Thymus (tissue), 11 donors: ENCODE results near the gene NIPAL1. TPM values are rescaled to one million over a fixed set of nuclear protein-coding genes. Genes with fewer than 3 reads are reported as not detected.

Experiments
- DNase-seq, 9 donors: peaks; one replicate each; pipeline ENCODE4 v3.0.0-alpha.2; 2013; ENCODE audit warnings: low spot score in 9 of 9, low read depth in 6 of 9, missing footprints in 1 of 9
- H3K27ac ChIP-seq, 2 donors: one replicate each; pipeline ENCODE4 v1.5.1; 2013; ENCODE audit warnings: control low read depth in 1 of 2, low read depth in 1 of 2, low read length in 1 of 2, mild to moderate bottlenecking in 1 of 2, moderate library complexity in 1 of 2
- H3K27me3 ChIP-seq, 2 donors: one replicate each; pipeline ENCODE4 v1.5.1; 2013; ENCODE audit warnings: low read length in 1 of 2; ENCODE audit not compliant: control insufficient read depth in 2 of 2, insufficient read depth in 1 of 2
- H3K36me3 ChIP-seq, 2 donors: one replicate each; pipeline ENCODE4 v1.5.1; 2013; ENCODE audit warnings: low read length in 1 of 2, mild to moderate bottlenecking in 1 of 2, moderate library complexity in 1 of 2; ENCODE audit not compliant: control insufficient read depth in 2 of 2, insufficient read depth in 2 of 2
- H3K4me1 ChIP-seq, 2 donors: one replicate each; pipeline ENCODE4 v1.5.1; 2013; ENCODE audit warnings: low read length in 2 of 2; ENCODE audit not compliant: control insufficient read depth in 2 of 2, insufficient read depth in 2 of 2
- H3K4me3 ChIP-seq, 2 donors: one replicate each; pipeline ENCODE4 v1.5.1; 2013; ENCODE audit warnings: low read length in 2 of 2, control low read depth in 1 of 2, mild to moderate bottlenecking in 1 of 2
- H3K9me3 ChIP-seq, 2 donors: one replicate each; pipeline ENCODE4 v1.5.1; 2013; ENCODE audit warnings: low read length in 1 of 2, mild to moderate bottlenecking in 1 of 2; ENCODE audit not compliant: control insufficient read depth in 2 of 2, insufficient read depth in 1 of 2
- WGBS: extraction: QIAGEN DNeasy Blood & Tissue Kit; methylation state at CpG from one replicate; pipeline ENCODE4 v1.1.7; 2013; 5-methylcytosine and 5-hydroxymethylcytosine counted together
- polyA plus RNA-seq: library from polyadenylated mRNA; stranded (reverse); fragments of 200-250 nt; gene quantifications from one replicate; pipeline ENCODE4 v1.2.3, GENCODE V29; 2013
- total RNA-seq: library from RNA; stranded (reverse); fragments of 120-200 nt; gene quantifications from one replicate; pipeline ENCODE4 v1.2.4, GENCODE V29; 2013
- donor health status: healthy.

The NIPAL1 gene
- total and polyA plus RNA-seq, 2 donors, result 0.47 to 0.73 TPM

- Histone ChIP-seq H3K27ac (no peak overlapping the region), H3K4me1 (peaks cover 0 to 4% of the 10 kb centered on the region in 2 donors), H3K36me3 (no peaks in the 10 kb centered on the region), H3K27me3 (no peaks in the 10 kb centered on the region), H3K9me3 (no peaks in the 10 kb centered on the region), H3K4me3 (no peak overlapping the region)
- DNase-seq, result no peak
Observed at GRCh38 chr4:48032721-48033120, 16.1 kb downstream of the NIPAL1 start.

GRCh38 chr4:48033412-48033811 lies 16.8 kb downstream of the NIPAL1 start:
- no peak for DNase-seq
- no peaks in the 10 kb centered on the region for H3K36me3 ChIP-seq
- H3K4me3 ChIP-seq, result no peak overlapping the region
- H3K27me3 ChIP-seq, result no peaks in the 10 kb centered on the region
- H3K27ac ChIP-seq, result no peak overlapping the region
- no peaks in the 10 kb centered on the region for H3K9me3 ChIP-seq
- peaks cover 0 to 4% of the 10 kb centered on the region in 2 donors for H3K4me1 ChIP-seq

GRCh38 chr4:48033825-48034413 lies 17.3 kb downstream of the NIPAL1 start:
- 94% methylated on average over 1 of the region's 1 CpG for WGBS
- Histone ChIP-seq H3K4me3 (no peak overlapping the region), H3K9me3 (no peaks in the 10 kb centered on the region), H3K27me3 (no peaks in the 10 kb centered on the region), H3K36me3 (no peaks in the 10 kb centered on the region), H3K4me1 (peaks cover 0 to 4% of the 10 kb centered on the region in 2 donors), H3K27ac (no peak overlapping the region)
- DNase-seq, result peak in 3 of 9 donors; percentile 24 to 57 (median 55)

GRCh38 chr4:48035952-48036351 lies 19.4 kb downstream of the NIPAL1 start:
- H3K36me3 ChIP-seq, result no peaks in the 10 kb centered on the region
- H3K27me3 ChIP-seq, result no peaks in the 10 kb centered on the region
- no peak for DNase-seq
- H3K4me1 ChIP-seq, result peaks cover 0 to 4% of the 10 kb centered on the region in 2 donors
- WGBS, result 96% methylated on average over 3 of the region's 3 CpGs
- no peak overlapping the region for H3K27ac ChIP-seq
- no peaks in the 10 kb centered on the region for H3K9me3 ChIP-seq
- no peak overlapping the region for H3K4me3 ChIP-seq

- Histone ChIP-seq H3K4me1 (peaks cover 0 to 4% of the 10 kb centered on the region in 2 donors), H3K27me3 (no peaks in the 10 kb centered on the region), H3K4me3 (no peak overlapping the region), H3K27ac (no peak overlapping the region), H3K36me3 (no peaks in the 10 kb centered on the region), H3K9me3 (no peaks in the 10 kb centered on the region)
- no peak for DNase-seq
- 71% methylated on average over 2 of the region's 2 CpGs for WGBS
Observed at GRCh38 chr4:48037117-48037462, 20.5 kb downstream of the NIPAL1 start.

GRCh38 chr4:48038666-48039065 lies 22.1 kb downstream of the NIPAL1 start:
- Histone ChIP-seq H3K36me3 (no peaks in the 10 kb centered on the region), H3K27me3 (no peaks in the 10 kb centered on the region), H3K9me3 (no peaks in the 10 kb centered on the region), H3K4me3 (no peak overlapping the region), H3K4me1 (peaks cover 0 to 4% of the 10 kb centered on the region in 2 donors), H3K27ac (no peak overlapping the region)
- DNase-seq, result no peak
- 49% methylated on average over 2 of the region's 2 CpGs for WGBS

GRCh38 chr4:48039561-48039960 lies 23.0 kb downstream of the NIPAL1 start:
- DNase-seq, result no peak
- Histone ChIP-seq H3K4me1 (peaks cover 0 to 4% of the 10 kb centered on the region in 2 donors), H3K4me3 (no peak overlapping the region), H3K36me3 (no peaks in the 10 kb centered on the region), H3K27ac (no peak overlapping the region), H3K9me3 (no peaks in the 10 kb centered on the region), H3K27me3 (no peaks in the 10 kb centered on the region)

GRCh38 chr4:48041535-48042137 lies 25.1 kb downstream of the NIPAL1 start:
- Histone ChIP-seq H3K27me3 (no peaks in the 10 kb centered on the region), H3K9me3 (no peaks in the 10 kb centered on the region), H3K4me3 (no peak overlapping the region), H3K36me3 (no peaks in the 10 kb centered on the region), H3K27ac (no peak overlapping the region), H3K4me1 (peaks cover 3 to 4% of the 10 kb centered on the region in 2 donors)
- WGBS, result 85% methylated on average over 4 of the region's 4 CpGs
- DNase-seq, result no peak

GRCh38 chr4:48042979-48043461 lies 26.4 kb downstream of the NIPAL1 start:
- no peak for DNase-seq
- Histone ChIP-seq H3K4me3 (no peak overlapping the region), H3K9me3 (no peaks in the 10 kb centered on the region), H3K27ac (no peak overlapping the region), H3K36me3 (no peaks in the 10 kb centered on the region), H3K27me3 (no peaks in the 10 kb centered on the region), H3K4me1 (peaks cover 12 to 17% of the 10 kb centered on the region in 2 donors)
- 76% methylated on average over 3 of the region's 3 CpGs for WGBS
